ENCODE results near the gene KRT28.

KRT28 gene

DNA sequence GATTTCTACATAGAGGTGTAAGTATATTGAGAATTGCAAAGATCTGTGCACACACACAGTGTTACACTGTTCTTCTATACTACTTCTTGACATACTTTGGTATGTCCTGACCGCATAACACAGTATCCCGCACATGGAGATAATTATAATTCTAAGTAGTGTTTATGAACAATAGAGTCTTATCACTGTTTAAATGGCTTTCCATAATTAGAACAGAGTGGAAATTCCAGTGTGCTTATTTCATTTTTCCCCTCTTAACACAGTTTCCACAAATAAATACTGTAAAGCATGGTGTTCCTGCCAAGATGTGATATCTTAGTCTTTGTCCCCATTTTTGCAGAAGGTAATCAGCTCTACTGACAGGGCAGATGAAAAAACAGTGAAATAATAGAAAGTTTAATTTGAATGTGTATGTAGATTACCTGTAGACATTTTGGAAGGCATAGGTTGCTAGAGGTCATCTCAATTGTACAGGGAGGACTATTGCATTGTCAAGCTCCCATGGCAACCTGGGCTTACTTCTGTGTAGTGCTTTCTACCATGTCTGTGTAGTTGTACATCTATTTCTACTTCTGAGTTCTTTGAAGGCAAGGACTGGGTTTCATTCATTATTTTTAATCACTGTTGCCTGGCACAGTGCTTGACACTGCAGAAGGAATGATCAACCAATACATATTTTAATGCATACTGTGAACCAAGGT is 10.1 kb upstream of the KRT28 start:
- Histone ChIP-seq H2AK5ac (ENCODE audit: low read length, severe bottlenecking) (peak overlapping the region; percentile 64), H3K4me1 (ENCODE audit: control insufficient read depth, insufficient read depth, low read depth, low read length) (no peaks in the 10 kb centered on the region), H2BK5ac (ENCODE audit: low read depth, low read length, poor library complexity, severe bottlenecking) (no peak overlapping the region), H2BK12ac (ENCODE audit: low read length in 2 of 2) (no peak overlapping the region), H3K9ac (ENCODE audit: low read length) (no peak overlapping the region), H4K91ac (ENCODE audit: low read length) (no peak overlapping the region), H3K14ac (ENCODE audit: low read length in 2 of 2) (no peak overlapping the region), H3K9me3 (ENCODE audit: control insufficient read depth, low read length) (no peaks in the 10 kb centered on the region), H3K79me1 (replicated peaks; ENCODE audit: low read length, poor library complexity, severe bottlenecking) (no peaks in the 10 kb centered on the region), H3K4me3 (ENCODE audit: insufficient read depth in 1 of 2, low read depth in 1 of 2, low read length in 2 of 2) (no peak overlapping the region), H3K4ac (ENCODE audit: low read depth in 1 of 2, low read length in 2 of 2) (no peak overlapping the region), H4K8ac (ENCODE audit: low read length) (no peak overlapping the region), H3K4me2 (ENCODE audit: low read length, poor library complexity, severe bottlenecking) (peak overlapping the region; percentile 15), H3K27ac (ENCODE audit: low read length, poor library complexity, severe bottlenecking) (peak overlapping the region; percentile 52), H3K36me3 (ENCODE audit: control insufficient read depth in 1 of 2, insufficient read depth in 2 of 2, low read depth in 1 of 2, low read length in 2 of 2) (no peaks in the 10 kb centered on the region), H2BK120ac (ENCODE audit: low read depth, low read length) (no peak overlapping the region), H3K23ac (ENCODE audit: low read length in 2 of 2) (no peak overlapping the region), H2BK15ac (ENCODE audit: low read depth, poor library complexity, severe bottlenecking) (no peak overlapping the region), H3K18ac (ENCODE audit: low read depth in 1 of 2, low read length in 2 of 2) (no peak overlapping the region), H3K27me3 (ENCODE audit: control insufficient read depth in 1 of 2, insufficient read depth in 1 of 2, low read length in 2 of 2) (peaks cover 0 to 41% of the 10 kb centered on the region in 2 experiments), H2AFZ (ENCODE audit: low read depth, low read length) (no peak overlapping the region)
- DNase-seq: no peak
- WGBS: no CpG with 5 or more reads among the region's 2 CpGs

DNA sequence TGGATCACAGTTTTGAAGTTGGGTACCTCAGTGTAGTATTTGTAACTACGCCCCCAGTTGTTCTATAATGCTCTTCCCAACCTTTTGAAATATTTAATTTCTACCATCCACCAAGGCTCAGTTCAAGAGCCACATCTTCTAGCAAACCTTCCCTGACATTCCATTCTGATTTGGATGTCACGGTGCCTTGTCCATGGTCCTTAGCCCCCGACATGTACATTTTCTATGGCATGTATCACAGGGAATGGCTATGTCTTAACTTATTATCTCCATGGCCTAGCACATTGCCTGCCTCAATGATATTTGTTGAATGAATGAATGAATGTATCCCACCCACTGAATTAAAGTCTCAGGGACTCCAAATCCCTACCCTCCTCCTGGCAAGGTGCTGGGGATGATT is 6.4 kb upstream of the KRT28 start:
- Histone ChIP-seq H3K9ac (ENCODE audit: low read length) (no peak overlapping the region), H3K79me1 (replicated peaks; ENCODE audit: low read length, poor library complexity, severe bottlenecking) (no peaks in the 10 kb centered on the region), H2AFZ (ENCODE audit: low read depth, low read length) (no peak overlapping the region), H2BK120ac (ENCODE audit: low read depth, low read length) (no peak overlapping the region), H2BK15ac (ENCODE audit: low read depth, poor library complexity, severe bottlenecking) (no peak overlapping the region), H3K27ac (ENCODE audit: low read length, poor library complexity, severe bottlenecking) (no peak overlapping the region), H3K27me3 (ENCODE audit: control insufficient read depth in 1 of 2, insufficient read depth in 1 of 2, low read length in 2 of 2) (peaks cover 0 to 50% of the 10 kb centered on the region in 2 experiments), H3K4ac (ENCODE audit: low read depth in 1 of 2, low read length in 2 of 2) (no peak overlapping the region), H3K36me3 (ENCODE audit: control insufficient read depth in 1 of 2, insufficient read depth in 2 of 2, low read depth in 1 of 2, low read length in 2 of 2) (no peaks in the 10 kb centered on the region), H2AK5ac (ENCODE audit: low read length, severe bottlenecking) (no peak overlapping the region), H3K9me3 (ENCODE audit: control insufficient read depth, low read length) (no peaks in the 10 kb centered on the region), H4K91ac (ENCODE audit: low read length) (no peak overlapping the region), H3K23ac (ENCODE audit: low read length in 2 of 2) (no peak overlapping the region), H3K18ac (ENCODE audit: low read depth in 1 of 2, low read length in 2 of 2) (no peak overlapping the region), H3K4me1 (ENCODE audit: control insufficient read depth, insufficient read depth, low read depth, low read length) (no peaks in the 10 kb centered on the region), H2BK12ac (ENCODE audit: low read length in 2 of 2) (no peak overlapping the region), H3K4me3 (ENCODE audit: insufficient read depth in 1 of 2, low read depth in 1 of 2, low read length in 2 of 2) (no peak overlapping the region), H4K8ac (ENCODE audit: low read length) (no peak overlapping the region), H3K4me2 (ENCODE audit: low read length, poor library complexity, severe bottlenecking) (no peak overlapping the region), H2BK5ac (ENCODE audit: low read depth, low read length, poor library complexity, severe bottlenecking) (no peak overlapping the region), H3K14ac (ENCODE audit: low read length in 2 of 2) (no peak overlapping the region)
- 62% methylated on average over 2 of the region's 3 CpGs for WGBS
- DNase-seq: no peak

- H3K27ac ChIP-seq (ENCODE audit: low read length, poor library complexity, severe bottlenecking): no peak overlapping the region
- no peak overlapping the region for H2AFZ ChIP-seq (ENCODE audit: low read depth, low read length)
- H3K23ac ChIP-seq (ENCODE audit: low read length in 2 of 2): no peak overlapping the region
- H3K18ac ChIP-seq (ENCODE audit: low read depth in 1 of 2, low read length in 2 of 2): no peak overlapping the region
- no peak overlapping the region for H2AK5ac ChIP-seq (ENCODE audit: low read length, severe bottlenecking)
- no peak overlapping the region for H3K4me3 ChIP-seq (ENCODE audit: insufficient read depth in 1 of 2, low read depth in 1 of 2, low read length in 2 of 2)
- no peaks in the 10 kb centered on the region for H3K9me3 ChIP-seq (ENCODE audit: control insufficient read depth, low read length)
- H3K4me2 ChIP-seq (ENCODE audit: low read length, poor library complexity, severe bottlenecking): no peak overlapping the region
- peaks cover 0 to 54% of the 10 kb centered on the region in 2 experiments for H3K27me3 ChIP-seq (ENCODE audit: control insufficient read depth in 1 of 2, insufficient read depth in 1 of 2, low read length in 2 of 2)
- no peak overlapping the region for H4K8ac ChIP-seq (ENCODE audit: low read length)
- no peak overlapping the region for H3K9ac ChIP-seq (ENCODE audit: low read length)
- no peaks in the 10 kb centered on the region for H3K79me1 ChIP-seq (replicated peaks; ENCODE audit: low read length, poor library complexity, severe bottlenecking)
- H2BK120ac ChIP-seq (ENCODE audit: low read depth, low read length): no peak overlapping the region
- H3K14ac ChIP-seq (ENCODE audit: low read length in 2 of 2): no peak overlapping the region
- H4K91ac ChIP-seq (ENCODE audit: low read length): no peak overlapping the region
- no peaks in the 10 kb centered on the region for H3K4me1 ChIP-seq (ENCODE audit: control insufficient read depth, insufficient read depth, low read depth, low read length)
- H2BK15ac ChIP-seq (ENCODE audit: low read depth, poor library complexity, severe bottlenecking): no peak overlapping the region
- no peak overlapping the region for H2BK5ac ChIP-seq (ENCODE audit: low read depth, low read length, poor library complexity, severe bottlenecking)
- WGBS: 10% methylated on average over 12 of the region's 13 CpGs
- peak; percentile 68 for DNase-seq
- no peak overlapping the region for H2BK12ac ChIP-seq (ENCODE audit: low read length in 2 of 2)
- H3K4ac ChIP-seq (ENCODE audit: low read depth in 1 of 2, low read length in 2 of 2): no peak overlapping the region
- no peaks in the 10 kb centered on the region for H3K36me3 ChIP-seq (ENCODE audit: control insufficient read depth in 1 of 2, insufficient read depth in 2 of 2, low read depth in 1 of 2, low read length in 2 of 2)
These were observed 3.9 kb upstream of the KRT28 start for GRCh38 chr17:40803617-40804082.

DNA sequence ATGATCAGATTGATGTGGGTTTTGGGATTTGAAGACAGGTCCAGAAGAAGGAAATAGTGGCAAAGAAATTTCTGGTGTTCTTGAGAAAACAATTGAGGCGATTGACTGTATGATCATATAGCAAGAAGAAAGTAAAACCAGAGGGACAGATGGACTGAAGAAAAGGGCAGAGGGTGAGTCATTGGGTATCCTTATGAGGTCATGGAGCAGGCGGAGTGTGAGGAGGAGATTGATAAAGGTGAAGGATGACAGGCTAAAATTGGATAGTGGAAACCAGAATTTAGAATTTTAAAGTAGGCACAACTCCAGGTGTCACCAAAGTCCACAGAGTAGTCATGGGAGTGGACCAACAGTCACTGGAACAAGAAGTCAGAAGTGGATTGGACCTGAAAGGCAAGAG is 1.4 kb upstream of the KRT28 start:
- H3K23ac ChIP-seq (ENCODE audit: low read length in 2 of 2): no peak overlapping the region
- DNase-seq: no peak
- no peak overlapping the region for H2BK12ac ChIP-seq (ENCODE audit: low read length in 2 of 2)
- 73% methylated on average over 2 of the region's 2 CpGs for WGBS
- no peak overlapping the region for H3K18ac ChIP-seq (ENCODE audit: low read depth in 1 of 2, low read length in 2 of 2)
- H4K8ac ChIP-seq (ENCODE audit: low read length): no peak overlapping the region
- H3K27ac ChIP-seq (ENCODE audit: low read length, poor library complexity, severe bottlenecking): no peak overlapping the region
- H3K27me3 ChIP-seq (ENCODE audit: control insufficient read depth in 1 of 2, insufficient read depth in 1 of 2, low read length in 2 of 2): peaks cover 0 to 34% of the 10 kb centered on the region in 2 experiments
- H3K4me2 ChIP-seq (ENCODE audit: low read length, poor library complexity, severe bottlenecking): no peak overlapping the region
- no peak overlapping the region for H4K91ac ChIP-seq (ENCODE audit: low read length)
- H3K4me1 ChIP-seq (ENCODE audit: control insufficient read depth, insufficient read depth, low read depth, low read length): no peaks in the 10 kb centered on the region
- H2AFZ ChIP-seq (ENCODE audit: low read depth, low read length): no peak overlapping the region
- no peak overlapping the region for H3K4me3 ChIP-seq (ENCODE audit: insufficient read depth in 1 of 2, low read depth in 1 of 2, low read length in 2 of 2)
- no peak overlapping the region for H2BK120ac ChIP-seq (ENCODE audit: low read depth, low read length)
- H3K9me3 ChIP-seq (ENCODE audit: control insufficient read depth, low read length): no peaks in the 10 kb centered on the region
- peak overlapping the region; percentile 41 for H2AK5ac ChIP-seq (ENCODE audit: low read length, severe bottlenecking)
- H3K4ac ChIP-seq (ENCODE audit: low read depth in 1 of 2, low read length in 2 of 2): no peak overlapping the region
- no peak overlapping the region for H3K14ac ChIP-seq (ENCODE audit: low read length in 2 of 2)
- H3K36me3 ChIP-seq (ENCODE audit: control insufficient read depth in 1 of 2, insufficient read depth in 2 of 2, low read depth in 1 of 2, low read length in 2 of 2): no peaks in the 10 kb centered on the region
- H2BK5ac ChIP-seq (ENCODE audit: low read depth, low read length, poor library complexity, severe bottlenecking): no peak overlapping the region
- H3K9ac ChIP-seq (ENCODE audit: low read length): no peak overlapping the region
- H3K79me1 ChIP-seq (replicated peaks; ENCODE audit: low read length, poor library complexity, severe bottlenecking): no peaks in the 10 kb centered on the region
- no peak overlapping the region for H2BK15ac ChIP-seq (ENCODE audit: low read depth, poor library complexity, severe bottlenecking)

All from mesenchymal stem cell (in vitro differentiated cells and primary cell).